Measurements from ENCODE around the gene NLGN4Y.

The NLGN4Y gene

DNA sequence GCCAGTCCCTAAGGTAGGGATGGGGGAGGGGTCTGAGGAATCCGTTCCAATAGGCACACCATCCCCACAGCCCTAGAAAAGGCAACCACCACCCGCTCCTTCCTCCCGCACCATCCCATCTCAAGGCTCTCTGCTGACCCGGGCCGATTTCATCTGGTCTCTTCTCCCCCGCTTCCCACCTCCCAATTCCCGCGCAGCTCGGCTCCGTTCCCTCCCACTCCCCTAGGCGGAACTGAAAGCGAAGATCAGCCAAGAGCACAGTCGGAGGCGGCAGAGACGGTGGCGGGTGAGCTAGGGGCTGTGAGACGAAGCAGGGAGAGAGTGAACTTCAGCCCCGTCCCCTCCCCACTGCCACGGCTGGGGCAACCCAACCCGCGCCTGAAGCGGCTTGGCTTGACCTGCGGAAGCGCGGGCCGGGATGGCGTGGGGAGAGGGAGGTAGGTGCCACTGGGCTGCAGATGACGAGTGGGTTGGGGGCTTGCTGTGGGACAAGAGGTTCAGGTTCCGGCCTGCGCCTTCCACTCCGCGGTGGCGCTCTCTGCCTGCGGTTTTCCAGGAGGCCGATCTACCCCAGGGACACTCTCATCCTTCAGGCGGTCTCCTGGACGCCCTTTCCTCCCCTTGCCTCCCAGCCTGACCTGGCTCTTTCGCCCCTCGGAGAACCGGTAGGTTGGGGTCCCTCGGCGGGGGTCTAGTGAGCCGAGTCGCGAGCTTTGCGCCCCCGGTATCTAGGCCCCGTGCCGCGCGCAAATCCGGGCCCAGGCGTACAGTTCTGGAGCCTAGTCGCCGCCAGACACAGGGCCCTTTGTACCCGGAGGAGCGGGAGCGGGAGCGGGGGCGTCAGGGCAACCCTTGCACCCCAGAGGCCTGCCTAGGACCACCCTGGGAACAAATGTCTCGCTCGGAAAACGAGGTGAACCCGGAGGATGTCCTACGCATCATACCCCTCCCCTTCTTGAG is at the start of gene NLGN4Y:
NLGN4Y (plus strand) TSS at position 258 of the 960 bp plus-strand sequence. CDS start 97,591 bp downstream, outside the sequence.
- no peak for DNase-seq

DNA sequence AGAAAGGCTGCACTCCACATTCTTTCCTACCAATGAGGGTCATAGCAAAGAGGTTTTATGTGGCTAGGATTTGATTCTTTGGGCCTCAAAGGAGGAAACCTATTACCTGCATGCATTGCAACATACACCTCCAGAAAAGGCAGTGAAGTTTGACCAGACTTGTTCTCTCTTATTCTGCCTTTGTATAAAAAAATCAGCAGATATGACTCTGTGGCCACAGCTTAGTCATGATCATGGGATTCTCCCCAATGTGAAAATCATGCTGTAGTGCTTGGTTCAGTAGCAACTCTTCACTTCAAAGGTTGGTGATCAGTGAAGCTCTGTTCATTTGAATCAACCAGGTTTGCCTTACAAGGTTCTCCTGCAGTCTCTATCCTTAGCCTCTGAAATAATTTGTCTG is 38.4 kb upstream of the NLGN4Y start:
- DNase-seq, result no peak

DNA sequence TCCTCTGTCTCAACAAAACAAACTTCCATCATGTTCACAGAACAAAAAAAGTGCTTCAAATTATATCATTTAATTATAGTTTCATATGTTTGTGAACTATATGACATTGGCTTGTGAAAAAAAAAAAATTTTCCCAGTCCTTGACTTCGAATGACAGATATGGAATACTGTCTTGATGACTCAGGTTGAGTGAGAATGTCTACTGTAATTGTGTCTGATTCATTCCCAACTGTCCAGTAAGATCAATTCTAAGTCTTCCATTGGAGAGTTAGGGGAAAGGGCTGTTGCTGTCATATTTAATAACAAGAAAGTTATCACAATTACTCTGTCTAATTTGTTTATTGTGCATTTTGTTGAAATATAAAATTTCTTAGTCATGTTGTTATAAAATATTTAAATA is 34.1 kb upstream of the NLGN4Y start:
- no peak for DNase-seq

DNA sequence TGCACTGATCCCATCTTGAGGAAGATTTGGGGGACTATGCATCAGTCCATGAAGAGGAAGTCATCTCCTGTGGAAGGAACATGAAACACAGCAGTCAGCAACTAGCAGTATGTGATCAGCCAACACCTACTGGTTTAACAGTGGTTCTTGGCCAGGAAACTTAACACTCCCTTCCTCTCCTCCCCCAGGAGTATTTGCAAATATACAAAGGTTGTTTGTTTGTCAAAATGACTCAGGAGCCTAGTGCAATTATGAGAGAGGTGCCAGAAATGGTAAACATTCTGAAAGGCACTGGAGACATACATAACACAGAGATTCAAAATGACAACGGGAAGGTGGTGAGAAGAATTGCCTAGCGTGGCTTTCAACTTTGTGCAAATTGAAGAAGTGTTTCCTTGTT is 26.3 kb upstream of the NLGN4Y start:
- no peak for DNase-seq

DNA sequence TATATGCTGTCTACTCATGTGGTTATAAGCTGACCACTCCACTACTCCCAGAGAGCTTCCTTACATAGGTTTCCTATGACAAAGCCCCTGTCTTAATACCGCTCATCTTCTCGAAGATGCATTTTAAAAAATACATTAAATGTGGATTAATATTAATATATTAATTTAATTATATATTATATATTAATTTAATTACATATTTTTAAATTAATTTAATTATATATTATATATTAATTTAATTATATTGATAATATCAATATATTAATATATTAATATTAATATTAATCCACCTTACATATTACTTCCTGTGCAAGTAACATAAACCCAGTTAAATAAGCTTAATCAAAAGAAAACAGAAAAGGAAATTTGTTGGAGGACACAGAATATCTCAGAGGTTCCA is 19.7 kb upstream of the NLGN4Y start:
- no peak for DNase-seq

DNA sequence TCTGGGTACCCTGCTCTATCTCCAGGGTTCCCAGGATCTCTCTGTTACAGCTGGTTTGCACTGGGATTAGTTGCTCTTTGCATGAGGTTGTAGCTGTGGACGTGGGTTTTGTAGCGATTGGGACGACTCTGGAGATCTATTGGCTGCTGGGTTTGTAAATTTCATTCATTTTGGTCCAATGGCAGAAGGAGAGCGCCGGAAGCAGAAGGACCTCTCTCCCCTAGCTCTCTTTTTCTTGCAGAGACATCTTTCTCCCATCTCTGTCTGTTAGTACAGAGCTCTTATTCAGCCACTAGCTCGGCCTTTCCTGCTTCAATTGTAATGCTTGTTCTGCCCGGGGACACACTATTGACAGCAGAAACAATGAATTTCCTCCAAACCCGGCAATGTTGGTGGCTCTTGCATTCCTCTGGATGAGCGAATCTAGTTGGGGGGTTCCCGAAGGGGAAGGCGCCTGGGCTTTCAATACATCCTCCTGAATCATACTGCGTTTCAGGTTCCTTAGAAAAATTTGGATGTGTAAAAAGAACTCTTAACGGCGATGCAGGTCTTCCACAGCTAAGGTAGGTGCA is 1.9 kb upstream of the NLGN4Y start:
- DNase-seq, result no peak

DNA sequence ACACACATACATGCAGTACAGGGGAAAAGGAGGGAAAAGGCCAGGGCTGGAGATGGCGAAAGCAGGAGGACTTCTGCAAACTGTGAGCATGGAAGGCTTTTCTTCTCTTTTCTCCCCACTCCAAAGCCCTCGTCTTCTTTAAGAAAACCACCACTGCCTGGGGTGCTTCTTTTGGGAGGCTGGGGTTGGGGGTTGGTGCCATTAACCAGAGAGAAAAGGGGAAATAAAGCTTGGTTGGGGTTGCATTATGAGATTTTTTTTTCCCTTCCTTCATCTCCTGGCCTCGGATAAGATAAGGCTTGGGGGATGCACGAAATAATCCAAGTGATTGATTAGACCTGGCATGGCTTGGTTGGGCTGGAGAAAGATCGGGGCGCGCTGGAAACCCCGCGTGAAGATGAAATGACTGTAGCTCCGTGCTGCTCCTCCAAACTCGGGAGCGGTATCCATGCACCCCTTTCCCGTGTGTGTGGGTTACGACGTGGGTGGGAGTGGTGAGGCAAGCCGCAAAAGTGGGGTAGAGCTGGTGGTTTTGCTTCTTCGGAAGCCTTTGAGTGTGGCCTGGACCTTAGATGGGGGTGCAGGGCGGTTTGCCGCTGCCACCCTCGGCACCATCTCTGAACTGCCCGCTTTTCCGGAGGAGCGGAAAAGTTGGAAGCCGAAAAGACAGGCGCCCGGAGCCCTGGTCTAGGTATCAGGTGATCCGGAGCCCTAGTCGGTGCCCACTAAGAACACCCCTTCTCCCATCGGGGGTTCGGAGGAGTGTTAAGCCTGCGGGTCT is 648 bp upstream of the NLGN4Y start:
- DNase-seq, result no peak

DNA sequence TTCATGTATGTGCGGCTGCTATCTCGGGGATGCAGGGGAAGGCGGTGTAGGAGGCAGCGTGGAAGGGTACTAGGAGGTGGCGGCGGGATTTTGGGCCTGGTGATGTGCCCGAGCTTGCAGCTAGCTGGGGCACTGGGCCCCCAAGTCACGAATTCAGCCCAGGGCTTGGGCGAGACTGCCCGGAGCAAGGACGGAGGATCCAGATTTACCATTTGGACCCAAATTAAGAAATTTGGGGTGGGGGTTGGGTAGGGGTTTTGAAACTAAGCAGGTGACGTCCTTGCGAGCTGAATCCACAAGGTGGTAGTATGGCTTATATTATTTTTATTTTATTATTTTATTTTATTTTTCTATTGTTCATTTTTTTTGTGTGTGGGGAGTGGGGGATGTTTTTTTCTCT is 986 bp downstream of the NLGN4Y start:
- no peak for DNase-seq

DNA sequence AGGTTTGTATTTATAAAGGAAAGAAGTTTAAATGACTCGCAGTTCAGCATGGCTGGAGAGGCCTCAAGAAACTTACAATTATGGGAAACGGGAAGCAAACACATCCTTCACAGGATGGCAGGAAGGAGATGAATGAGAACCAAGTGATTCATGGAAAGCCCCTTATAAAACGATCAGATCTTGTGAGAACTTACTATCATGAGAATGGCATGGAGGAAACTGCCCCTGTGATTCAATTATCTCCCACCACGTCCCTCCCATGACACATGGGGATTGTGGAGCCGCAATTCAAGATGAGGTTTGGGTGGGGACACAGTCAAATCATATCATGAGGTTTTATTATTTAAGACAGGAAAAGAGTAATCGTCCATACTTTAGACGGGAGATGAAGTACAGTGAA is 4.0 kb downstream of the NLGN4Y start:
- no peak for DNase-seq

DNA sequence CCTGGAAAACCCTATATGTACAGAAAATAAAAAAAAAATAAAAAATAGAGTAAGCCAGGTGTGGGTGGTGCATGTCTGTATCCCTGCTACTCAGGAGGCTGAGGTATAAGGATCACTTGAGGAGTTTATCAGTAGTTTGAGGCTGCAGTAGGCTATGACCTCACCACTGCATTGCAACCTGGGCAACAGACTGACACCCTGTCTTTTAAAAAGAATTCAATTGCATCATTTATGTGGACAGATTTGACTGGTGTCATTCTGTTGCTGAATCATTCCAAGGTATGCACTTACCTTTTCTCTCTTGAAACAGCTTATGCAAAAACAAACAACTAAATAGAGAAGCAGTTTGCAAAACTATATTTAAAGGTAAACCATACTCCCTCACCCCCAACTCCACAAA is 12.4 kb downstream of the NLGN4Y start:
- DNase-seq, result no peak

DNA sequence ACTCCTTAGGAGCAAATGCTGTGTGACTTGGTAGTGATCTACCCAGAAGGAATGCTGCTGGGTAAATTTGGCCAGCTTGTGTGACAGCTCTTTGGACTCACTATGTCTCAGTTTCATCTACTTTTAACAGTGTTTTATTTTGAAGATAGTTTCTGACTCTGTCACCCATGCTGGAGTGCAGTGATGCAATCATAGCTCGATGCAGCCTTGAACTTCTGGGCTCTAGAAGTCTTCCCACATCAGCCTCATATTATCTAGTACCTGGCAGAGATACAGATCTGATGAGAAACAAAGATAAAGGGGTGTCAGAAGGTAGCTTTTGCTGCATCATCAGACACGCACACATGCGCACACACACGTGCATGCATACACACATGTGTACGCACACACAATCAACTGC is 19.2 kb downstream of the NLGN4Y start:
- DNase-seq, result no peak

DNA sequence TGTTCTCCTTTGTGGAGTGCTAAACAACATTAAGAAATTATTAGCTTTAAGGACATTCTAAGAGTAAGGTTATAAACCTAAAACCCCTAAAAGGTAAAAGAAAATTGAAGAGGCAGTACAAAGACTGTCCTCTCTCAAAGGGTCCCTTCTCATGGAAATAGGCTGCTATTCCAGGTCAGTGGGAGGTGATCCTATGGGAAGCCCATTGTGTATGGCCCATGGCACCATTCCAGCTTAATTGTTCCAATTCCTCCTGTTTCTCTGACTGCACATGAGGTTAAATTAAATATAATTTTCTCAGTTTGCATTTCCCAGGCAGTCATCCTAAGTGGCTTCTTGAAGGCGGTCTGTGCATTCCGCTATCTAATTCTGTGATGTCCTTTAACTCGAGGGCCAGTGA is 57.0 kb downstream of the NLGN4Y start:
- DNase-seq, result no peak

DNA sequence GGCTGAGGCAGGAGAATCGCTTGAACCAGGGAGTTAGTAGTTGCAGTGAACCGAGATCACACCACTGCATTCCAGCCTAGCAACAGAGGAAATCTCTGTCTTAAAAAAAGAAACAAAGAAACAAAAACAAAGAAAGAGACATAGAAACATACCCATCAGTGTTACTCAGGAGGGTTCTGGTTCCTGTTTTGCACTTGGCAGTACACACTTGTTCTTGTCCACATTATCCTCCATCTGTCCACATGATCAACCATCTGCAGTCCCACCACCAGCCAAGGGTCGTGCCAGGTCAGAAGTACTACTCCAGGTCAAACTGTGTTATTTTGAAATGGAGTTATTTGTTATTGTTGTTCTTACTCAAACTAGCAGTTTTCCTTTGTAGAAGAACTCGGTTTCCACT is 62.4 kb downstream of the NLGN4Y start:
- no peak for DNase-seq

DNA sequence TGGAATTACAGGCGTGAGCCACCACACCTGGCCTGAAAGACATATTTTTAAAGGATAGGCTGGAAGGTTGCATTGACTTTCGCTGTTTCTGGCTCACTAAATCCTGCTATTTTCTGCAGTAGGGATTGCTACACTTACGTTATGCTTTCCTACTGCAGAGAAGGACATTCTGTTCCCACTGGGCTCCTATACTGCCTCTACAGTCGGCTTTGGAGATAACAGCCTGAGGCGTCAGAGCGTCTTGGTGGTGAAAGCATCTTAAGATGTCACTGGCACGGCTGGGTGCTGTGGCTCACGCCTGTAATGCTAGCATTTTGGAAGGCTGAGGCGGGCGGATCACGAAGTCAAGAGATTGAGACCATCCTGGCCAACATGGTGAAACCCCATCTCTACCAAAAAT is 77.0 kb downstream of the NLGN4Y start:
- DNase-seq, result no peak

DNA sequence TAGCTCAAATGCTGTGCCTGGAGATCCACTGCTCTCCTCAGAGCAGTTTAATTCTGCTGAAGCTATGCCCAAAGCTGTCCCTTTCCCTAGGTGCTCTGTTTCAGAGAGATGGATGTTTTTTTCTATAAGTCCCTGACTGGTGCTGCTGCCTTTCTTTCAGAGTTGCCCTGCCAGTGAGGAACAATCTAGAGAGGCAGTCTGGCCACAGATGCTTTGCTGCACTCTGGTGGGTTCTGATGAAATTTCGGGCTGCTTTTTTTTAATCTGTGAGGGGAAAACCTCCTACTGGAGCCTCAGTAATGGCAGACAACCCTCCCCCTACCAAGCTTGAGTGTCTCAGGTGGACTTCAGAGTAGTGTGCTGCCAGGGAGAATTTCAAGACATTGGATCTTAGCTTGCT is 93.3 kb downstream of the NLGN4Y start:
- no peak for DNase-seq

DNA sequence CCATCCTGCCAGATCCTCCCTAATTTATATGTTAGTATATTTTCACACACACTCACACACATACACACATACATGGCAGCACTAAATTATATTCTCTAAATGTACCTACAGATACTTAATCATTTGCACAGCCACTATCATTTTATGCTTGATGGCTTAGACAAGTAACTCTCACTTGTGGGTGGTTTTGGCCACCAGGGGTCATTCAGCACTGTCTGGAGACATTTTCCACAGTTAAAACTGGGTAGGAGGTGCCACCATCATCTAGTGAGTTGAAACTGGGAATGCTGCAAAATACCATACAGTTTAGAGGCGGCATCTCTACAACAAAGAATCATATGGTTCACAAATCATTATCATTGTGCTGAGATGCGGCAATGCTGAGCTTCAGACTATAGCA is 94.2 kb downstream of the NLGN4Y start:
- DNase-seq, result no peak

DNA sequence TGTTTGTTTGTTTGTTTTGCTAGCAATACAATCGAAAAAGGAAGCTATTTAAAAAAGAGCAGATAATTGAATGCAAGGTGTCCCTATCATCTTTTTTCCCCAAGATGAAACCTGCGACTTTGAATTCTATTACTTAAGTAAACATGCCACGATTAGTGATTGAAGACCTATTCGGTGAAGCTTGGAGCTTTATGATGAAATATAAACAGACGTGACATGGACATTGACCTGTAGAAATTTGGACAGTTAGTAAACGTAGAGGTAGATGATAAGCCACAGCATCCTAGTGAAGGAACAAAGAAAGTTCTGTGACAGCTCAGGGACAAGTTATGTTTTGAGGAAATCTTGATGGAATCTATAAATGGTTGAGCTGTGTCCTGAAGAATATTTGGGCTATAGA is 103.9 kb downstream of the NLGN4Y start:
- DNase-seq, result no peak

DNA sequence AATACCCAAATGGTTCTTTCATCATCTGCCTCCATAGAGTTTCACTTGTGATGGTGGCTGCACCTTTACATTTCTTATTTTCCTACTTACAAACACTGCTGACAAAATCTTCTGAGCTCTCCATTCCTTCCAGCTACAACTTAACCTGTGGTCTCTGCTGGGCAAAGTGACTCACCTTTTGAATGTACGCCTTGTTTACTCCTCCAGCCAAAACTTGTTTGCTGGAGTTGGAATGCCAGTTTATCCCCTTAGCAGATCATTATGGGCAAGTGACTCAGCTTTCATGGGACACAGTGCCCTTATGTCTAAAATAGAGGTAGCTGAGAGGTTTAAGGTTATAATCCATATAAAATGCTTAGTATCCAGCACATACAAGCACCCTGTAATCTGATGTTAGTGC is 107.3 kb downstream of the NLGN4Y start:
- DNase-seq, result no peak

DNA sequence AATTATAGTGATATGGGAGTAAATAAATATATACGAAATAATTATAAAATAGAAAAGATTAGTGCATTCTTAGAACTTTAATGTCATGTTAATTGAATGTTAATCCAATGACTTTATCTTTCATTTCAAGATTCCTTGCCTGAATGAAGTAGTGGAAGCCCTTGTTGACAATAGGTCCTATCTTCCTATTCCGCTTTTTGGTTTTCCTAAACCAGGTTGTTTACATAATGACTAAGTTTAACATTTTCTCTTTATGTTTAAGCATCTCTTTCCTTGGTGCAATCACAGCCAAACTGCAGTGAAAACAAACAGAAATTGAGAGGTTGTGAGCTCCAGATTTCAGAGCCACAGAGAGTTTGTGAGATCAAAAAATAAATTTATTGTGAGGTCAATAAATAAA is 109.4 kb downstream of the NLGN4Y start:
- no peak for DNase-seq

DNA sequence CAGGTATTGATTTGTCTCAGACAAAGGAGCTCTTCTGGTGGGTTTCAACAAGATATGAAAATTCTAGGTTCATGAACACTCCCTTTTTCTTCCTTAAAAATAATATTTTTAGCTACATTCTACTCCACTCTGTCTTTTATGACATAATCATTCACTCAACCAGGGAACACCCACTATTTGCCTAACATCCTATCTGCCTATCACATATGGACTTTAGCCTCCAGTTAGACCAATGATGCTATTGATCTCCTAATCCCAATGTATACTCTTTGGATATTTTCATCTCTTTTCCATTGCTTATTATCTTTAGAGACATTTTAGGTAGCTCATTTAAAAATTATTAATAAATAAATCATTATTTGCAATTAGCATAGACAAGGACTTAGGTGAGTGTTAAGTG is 110.6 kb downstream of the NLGN4Y start:
- DNase-seq, result no peak

DNA sequence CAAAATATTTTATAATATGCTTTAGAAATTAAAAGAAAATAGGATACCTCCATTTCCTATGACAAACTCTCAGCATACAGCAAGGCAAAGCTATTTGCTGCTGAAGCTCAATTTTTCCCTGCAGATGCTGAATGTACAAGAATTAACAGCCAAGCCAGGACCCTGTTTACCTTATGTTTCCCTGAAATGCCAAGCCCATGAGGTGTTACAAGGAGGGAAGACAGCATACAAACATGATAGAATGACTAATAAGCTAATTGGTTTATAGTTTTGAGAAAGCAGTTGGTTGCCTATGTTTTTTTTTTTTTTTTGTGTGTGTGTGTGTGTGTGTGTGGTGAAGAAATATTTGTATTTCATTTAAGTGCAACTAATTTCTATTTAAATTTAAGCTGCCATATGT is 113.2 kb downstream of the NLGN4Y start:
- DNase-seq, result no peak

DNA sequence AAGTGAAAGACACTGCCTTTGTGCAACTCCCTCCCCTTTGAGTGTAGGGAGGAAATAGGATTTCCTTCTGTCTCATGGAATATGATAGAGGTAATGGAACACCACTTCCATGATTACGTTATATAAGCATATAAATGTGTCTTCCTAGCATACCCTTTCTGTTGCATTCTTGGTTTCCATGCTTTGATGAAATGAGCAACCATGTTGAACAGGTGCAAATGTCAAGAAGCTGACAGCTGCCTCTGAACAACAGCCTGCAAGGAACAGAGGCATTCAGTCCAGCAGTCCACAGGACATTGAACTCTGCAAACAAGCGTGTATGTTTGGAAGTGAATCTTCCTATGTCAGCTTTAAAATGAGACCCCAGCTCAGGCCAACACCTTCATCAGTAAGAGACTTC is 117.5 kb downstream of the NLGN4Y start:
- DNase-seq, result no peak

DNA sequence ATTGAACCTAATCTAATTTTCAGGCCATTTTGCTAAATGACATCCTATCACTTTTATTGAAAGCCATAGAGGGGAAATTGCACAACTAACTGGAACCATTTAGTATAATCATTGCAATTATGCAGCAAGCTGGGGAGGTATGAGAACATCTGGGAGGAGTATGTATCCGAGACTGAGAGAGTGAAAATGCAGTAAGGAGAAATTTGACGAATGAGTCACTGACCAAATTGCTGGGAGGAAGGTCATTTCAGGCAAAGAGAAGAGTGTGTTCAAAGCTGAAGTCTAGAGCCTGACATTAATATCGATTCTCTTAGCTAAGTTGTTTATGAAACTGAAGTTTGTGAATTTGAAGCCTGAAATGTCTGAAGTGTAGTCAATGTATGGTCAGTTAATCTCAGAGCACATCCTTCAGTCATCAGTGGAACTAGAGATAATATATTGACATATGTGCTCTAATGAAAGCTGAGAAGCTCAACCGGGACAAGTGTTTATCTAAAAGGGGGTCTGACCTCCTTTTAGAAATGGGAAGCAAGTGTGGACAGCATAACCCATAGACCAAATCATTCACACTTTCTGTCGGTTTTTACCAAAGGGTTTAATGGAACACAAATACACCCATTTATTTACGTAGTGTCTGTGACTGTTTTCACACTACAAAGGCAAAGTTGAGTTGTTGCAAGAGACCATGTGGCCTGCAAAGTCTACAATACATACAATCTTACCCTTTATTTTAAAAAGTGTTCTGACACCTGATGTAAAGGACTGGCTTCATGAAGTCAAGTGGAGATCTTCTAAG is 120.0 kb downstream of the NLGN4Y start:
- DNase-seq, result no peak
